Nucleus accumbens (tissue), 56 donors: ENCODE data around the gene RIPPLY3.
"Not testable (repeated sequence)": the region's sequence is repeated elsewhere in the genome, so short reads cannot be mapped to it uniquely, and the experiment has no call there.

ENCODE experiments used
- DNase-seq, 56 donors: peaks; one replicate each; lab custom pipeline; 2025; lab: John Stamatoyannopoulos, UW

Gene RIPPLY3

DNA sequence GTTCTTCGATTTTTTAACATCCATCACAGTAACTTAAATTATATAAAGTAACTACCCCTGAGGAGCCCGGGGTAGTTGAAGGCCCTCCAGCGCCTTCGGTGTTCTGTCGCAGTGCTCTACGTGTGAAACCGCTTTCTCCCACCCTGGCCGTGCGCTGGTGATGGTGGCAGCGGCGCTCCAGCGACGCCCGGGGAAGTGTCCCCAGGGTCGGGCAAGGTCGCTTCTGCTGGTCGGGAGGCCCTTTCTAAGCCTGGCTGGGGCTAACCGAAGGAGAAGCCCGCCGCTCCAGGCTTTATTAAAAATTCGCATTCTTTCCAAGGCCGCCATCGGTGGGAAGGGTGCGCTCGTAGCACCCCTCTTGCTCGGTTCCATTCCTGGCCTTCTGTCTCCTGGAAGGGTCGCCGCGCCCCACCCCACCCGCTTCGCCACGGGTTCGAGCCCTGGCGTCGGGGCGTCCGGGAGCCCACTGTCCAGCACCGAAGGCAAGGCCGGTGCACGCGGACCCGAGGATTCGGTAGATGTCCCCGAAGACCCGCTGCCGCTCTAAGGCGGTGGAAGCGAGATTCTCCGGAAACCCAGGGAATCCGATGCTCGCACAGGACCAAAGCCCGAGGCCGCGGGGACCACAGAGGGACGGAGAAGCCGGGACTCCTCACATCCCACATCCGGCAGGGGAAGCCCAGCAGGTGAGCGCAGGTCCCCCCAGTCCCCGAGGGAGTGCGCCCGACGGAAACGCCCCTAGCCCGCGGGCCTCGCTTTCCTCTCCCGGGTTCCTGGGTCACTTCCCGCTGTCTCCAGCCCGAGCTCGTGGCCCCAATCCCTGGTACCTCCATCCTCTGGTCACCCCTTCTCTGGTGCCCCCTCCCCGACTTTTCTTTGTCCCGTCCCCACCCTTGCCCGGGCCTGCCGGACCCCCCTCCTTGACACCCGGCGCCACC lies 685 bp upstream of the RIPPLY3 start:
- no peak for DNase-seq

DNA sequence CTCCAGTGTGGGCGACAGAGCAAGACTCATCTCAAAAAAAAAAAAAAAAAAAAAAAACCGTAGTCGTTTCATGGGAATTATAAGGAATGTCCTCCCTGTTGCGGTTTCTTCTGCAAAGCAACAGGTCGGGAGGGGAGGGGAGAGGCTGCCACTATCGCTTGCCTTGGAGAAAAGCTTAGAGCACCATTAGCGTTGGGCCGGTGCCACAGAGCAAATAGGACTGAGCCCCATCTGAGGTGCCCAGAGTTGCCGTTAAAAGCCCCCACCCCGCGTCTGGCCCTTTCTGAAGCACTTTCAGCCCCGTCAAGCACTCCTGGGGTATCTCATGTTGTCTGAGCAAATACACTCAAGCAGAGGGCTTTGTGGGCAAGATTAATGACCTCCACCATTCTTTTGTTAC lies 2.2 kb downstream of the RIPPLY3 start:
- DNase-seq, result no peak

DNA sequence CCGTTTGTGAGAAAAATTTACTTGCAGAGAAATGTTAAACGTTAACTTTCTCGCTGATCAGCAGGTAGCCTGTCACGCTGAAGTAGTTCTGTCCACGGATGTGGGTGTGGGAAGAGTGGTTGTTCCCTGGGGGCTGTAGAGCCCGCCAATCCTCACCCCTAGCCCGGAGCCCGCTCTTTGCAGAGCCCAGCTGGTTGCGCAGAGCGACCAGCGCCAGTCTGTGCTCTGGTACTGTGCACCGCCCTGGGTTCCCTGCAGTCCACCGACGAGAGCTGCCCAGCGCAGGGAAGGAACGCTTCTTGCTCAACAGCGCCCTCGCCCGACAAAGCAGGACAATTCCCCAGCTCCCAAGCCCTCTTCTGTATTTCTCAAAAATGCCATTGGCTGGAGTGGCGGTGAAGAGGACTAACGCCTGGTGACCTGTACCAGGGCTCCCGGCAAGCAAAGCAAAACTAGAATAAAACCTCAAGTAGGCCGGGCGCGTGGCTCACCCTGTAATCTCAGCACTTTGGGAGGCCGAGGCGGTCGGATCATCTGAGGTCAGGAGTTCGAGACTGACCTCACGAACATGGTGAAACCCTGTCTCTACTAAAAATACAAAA lies 3.3 kb downstream of the RIPPLY3 start:
- peak in 51 of 56 donors; percentile 7 to 80 (median 51) for DNase-seq

DNA sequence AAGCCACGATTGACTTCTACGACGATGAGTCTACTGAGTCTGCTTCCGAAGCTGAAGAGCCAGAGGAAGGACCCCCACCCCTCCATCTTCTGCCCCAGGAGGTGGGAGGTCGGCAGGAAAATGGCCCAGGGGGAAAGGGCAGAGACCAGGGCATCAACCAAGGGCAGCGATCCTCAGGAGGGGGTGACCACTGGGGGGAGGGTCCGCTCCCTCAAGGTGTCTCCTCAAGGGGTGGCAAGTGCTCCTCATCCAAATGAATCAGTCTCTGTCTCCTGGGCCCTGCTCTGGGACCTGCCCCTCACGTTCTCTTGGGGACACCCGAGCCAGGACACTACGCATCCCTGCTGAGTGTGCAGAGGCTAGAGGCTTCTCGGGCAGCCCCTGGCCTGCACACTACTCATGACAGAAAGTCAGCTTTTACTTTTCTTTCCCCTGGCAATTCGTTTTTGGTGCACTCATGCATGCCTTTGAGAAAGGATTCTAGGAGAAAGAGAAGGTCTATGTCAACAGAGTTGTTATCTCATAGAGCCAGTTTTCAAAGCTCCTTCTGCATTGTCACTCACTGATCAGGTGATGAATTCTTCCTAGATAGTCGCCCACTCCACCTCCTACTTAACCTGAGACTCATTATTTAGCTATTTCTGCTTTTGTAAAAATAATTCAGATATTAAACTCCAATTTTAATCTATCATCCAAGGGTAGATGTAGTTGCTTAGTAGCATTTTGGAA lies 11.6 kb downstream of the RIPPLY3 start:
- peak in 3 of 56 donors; percentile 4 to 40 (median 5) for DNase-seq

DNA sequence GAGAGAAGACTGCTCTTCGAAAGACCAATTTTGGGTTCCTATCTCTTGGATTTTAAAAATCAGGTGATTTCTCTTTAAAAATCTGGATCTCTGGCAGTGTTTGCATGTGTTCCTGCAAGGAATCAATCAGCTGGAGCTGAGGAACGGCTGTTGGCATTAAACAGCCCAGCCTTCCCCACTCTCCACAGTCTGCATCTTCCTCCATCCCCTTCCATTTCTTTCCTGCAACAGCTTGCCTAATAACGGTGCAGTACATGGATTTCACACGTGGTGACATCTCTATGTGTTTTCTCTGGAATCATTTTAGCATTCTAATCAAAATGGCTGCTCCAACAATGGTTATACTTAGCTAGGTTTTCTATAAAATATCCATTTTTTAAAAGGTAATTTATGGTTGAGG lies 20.0 kb downstream of the RIPPLY3 start:
- peak in 3 of 56 donors; percentile 11 to 16 (median 14) for DNase-seq

DNA sequence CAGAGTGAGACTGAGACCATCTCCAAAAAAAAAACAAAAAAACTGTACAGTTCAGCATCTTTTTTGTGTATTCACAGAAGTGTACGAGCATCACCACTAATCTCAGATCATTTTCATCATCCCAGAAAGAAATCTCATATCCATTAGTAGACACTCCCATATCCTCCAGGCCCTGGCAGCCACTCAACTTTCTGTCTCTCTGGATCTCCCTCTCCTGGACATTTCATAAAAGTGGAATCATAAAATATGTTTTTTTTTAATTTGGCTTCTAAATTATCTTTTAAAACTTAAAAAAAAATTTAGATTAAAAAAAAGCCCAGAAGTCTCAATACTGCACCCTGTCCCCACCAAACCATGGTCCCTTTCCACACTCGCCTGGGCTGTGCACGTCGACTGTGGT lies 22.1 kb downstream of the RIPPLY3 start:
- DNase-seq, result no peak

DNA sequence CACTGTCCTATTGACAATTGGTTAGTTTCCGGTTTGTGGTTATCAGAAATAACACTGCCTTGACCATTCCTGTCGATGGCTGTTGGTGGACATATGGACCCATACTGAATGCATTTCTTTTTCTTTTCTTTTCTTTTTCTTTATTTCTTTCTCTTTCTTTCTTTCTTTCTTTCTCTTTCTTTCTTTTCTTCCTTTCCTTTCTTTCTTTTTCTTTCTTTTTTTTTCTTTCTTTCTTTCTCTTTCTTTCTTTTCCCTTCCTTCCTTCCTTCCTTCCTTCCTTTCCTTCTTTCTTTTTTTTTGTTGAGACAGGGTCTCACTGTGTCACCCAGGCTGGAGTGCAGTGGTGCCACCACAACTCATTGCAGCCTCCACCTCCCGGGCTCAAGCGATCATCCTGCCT lies 24.4 kb downstream of the RIPPLY3 start:
- no peak for DNase-seq

DNA sequence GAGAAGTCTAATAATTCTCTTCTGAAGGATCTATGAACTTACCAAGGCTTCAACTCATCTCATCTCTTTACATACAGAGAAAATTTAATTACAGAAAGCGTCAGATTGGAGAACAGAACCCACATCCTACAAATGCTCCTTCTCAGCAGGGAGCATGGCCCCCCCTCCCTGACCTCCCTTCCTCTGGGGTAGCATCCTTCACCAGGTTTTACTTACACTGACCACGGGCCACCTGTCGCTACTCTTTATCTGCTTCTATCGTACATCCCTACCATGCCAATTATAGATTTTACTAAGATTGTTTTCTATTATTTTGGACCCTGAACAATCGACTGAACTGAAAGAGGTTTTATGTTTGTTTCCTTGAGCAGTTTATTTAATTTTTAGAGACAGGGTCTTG lies 25.8 kb downstream of the RIPPLY3 start:
- DNase-seq, result no peak

DNA sequence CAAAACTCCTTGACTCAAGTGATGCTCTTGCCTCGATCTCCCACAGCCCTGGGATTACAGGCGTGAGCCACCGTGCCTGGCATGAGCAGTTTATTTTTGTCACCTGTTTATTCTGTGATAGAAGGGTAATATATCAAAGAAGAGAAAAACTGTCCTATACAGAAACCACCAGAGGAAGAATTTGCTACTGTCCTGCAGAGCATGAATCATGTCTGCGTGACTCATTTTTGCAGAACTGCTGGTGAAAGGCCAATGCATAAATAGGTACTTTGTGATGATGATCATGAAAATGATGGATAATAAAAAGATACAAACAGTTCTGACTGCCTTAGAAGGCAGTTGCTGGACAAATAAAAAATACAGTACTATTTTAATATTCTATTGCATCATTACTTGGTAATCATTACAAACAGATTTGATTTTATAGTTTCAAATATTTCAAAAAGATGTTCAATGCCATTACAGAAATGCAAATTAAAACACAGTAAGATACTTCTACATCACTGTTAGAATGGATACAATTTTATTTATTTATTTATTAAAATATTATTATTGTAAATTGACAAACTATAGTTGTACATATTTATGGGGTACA lies 26.5 kb downstream of the RIPPLY3 start:
- DNase-seq, result peak in 1 of 56 donors; percentile 17

DNA sequence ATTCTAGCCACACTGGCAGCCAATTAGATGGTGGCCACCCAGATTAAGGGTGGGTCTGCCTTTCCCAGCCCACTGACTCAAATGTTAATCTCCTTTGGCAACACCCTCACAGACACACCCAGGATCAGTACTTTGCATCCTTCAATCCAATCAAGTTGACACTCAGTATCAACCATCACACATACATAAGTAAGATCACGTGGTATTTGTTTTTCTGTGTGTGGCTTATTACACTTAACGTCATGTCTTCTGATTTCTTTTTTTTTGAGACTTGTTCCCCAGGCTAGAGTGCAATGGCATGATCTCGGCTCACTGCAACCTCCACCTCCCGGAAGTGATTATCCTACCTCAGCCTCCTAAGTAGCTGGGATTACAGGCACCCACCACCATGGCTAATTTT lies 27.9 kb downstream of the RIPPLY3 start:
- not testable (repeated sequence) for DNase-seq

DNA sequence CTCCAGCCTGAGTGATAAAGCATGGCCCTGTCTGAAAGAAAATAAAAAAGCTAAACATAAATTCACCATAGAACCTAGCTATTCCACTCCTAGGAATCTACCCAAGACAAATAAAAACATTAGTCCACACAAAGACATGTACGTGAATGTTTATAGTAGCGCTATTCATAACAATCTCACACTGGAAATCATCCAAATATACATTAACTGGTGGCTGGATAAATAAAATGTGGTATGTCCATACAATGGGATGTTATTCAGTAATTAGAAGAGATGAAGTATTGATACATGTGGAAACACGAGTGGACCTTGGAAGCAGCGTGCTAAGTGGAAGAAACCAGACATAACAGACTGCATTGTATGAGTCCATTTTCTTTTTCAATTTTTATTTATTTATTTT lies 29.7 kb downstream of the RIPPLY3 start:
- DNase-seq, result no peak

DNA sequence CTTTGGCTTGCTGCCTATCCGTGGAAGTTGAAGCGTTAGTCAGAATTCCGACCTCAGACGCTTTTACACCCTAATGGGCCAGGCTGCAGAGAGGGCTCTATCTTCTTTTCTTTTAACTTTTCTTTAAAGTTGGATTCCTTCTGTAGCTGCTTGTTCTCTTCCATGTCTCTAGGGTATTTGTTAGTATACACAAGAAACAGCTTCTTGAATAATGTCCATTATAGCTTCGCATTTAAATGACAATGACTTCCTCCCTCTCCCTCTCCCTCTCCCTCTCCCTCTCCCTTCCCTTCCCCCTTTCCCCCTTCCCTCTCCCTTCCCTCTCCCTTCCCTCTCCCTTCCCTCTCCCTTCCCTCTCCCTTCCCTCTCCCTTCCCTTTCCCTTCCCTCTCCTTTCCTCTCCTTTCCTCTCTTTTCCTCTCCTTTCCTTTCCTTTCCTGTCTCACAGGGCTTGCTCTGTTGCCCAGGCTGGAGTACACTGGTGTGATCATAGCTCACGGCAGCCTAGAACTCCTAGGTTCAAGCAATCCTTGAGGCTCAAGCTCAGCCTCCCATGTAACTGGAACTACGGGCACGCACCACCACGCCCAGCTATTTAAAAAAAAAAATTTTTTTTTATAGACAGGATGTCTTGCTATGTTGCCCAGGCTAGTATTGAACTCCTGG lies 33.0 kb downstream of the RIPPLY3 start:
- DNase-seq, result no peak

DNA sequence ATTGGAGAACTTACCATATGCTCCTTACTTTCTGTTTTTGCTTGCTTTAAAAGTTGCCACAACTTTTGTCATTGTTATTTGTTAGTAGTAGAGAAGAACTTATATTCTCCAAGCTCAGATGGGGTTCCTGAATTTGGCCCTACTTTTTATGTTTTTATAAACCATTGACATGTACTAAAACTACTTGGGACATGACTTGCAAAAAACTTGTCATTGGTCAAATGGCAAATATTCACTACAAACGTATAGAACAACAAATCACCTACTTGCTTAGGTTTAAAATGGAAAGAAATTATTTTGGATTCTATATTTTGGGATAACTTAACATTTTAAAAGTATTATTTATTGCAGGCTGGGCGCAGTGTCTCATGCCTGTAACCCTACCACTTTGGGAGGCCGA lies 33.7 kb downstream of the RIPPLY3 start:
- DNase-seq, result no peak

DNA sequence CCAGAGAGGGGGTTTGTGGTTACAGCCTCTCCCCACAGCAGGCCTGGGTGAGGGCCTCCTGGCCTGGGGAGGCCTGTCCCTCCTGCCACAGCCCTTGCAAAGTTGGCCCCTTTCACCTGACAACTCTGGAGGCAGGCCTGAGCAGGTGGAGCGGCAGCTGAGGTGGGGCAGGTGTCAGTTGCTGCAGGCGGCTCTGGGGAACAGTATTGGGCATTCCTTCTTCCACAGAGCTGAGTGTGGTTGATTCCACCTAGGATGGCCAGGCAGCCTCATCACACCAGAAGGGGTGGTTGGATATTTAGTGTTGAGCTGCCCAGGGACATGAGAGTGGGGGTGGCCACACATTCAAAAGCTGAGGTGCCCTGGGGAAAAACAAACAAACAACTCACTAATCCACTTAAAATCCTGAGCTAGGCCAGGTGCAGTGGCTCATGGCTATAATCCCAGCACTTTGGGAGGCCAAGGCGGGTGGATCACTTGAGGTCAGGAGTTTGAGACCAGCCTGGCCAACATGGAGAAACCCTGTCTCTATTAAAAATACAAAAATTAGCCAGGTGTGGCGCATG lies 35.3 kb downstream of the RIPPLY3 start:
- DNase-seq, result no peak

DNA sequence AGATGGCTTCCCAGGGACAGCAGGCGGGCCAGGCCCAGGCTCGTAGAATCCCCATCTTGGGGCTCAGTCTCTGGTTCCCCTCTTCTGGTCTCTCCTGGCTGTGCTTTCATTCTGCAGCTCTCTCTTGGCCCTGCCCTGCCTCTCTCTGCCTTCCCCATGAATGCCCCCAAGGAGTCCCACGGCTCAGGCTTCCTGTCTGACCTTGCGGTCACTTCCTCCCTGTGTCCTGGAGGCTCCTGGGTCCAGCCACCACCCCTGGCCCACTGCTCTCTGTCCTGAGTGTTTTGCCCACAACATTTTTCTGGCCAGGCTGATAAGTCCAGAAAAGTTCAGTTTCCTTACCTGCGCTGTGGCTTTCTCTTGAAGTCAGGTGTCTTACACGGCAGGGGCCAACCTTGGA lies 37.3 kb downstream of the RIPPLY3 start:
- no peak for DNase-seq

DNA sequence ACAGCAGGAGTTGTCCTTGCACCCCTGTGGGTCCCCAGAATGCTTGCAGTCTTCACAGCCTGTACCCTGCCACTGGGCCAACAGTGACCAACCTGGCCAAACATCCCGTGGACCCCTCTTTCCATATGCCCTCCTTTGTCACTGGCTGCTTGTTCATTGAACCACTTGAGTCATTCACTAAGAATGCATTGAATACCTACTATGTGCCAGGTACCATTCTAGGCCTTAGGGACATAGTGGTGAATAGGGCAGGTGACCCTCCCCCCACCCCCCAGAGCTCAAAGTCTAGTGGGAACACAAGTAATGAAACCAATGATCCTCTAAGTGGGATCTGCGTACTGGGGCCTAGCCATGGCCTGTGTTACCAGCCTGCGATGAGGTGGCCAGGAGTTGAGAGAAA lies 38.1 kb downstream of the RIPPLY3 start:
- DNase-seq, result no peak

DNA sequence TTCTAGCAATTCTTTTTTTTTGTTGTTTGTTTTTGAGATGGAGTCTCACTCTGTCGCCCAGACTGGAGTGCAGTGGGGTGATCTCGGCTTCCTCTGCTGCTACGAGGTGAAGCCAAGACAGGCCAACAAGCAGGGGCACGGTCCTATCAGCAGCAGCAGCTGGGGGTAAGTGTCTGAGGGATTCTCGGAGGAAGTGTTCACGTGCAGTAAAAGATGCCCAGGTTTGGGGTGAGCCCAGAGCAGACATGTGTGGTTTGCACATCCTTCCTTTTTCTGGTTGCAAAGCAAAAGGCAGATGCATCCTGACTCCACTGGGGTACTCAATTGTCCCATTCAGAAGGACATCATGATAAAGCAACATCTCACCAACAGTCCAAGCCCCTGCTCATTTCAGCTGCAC lies 38.6 kb downstream of the RIPPLY3 start:
- no peak for DNase-seq

DNA sequence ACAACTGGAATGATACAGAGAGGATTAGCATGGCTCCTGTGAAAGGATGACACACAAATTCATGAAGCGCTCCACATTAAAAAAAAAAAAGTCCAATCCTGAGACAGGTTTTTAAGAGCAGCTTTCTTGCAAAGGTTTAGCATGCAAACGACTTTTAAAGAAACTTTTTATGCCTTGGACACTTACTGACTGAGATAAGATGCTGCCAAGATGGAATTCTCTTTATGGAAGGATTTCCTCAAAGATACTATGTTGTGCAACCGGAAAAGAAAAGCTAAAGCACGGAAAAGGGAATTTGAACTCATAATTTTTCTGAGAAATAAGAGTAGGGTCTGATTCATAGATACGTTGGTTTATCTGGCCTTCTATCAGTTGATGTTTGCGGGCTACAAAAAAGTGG lies 39.1 kb downstream of the RIPPLY3 start:
- DNase-seq, result no peak

DNA sequence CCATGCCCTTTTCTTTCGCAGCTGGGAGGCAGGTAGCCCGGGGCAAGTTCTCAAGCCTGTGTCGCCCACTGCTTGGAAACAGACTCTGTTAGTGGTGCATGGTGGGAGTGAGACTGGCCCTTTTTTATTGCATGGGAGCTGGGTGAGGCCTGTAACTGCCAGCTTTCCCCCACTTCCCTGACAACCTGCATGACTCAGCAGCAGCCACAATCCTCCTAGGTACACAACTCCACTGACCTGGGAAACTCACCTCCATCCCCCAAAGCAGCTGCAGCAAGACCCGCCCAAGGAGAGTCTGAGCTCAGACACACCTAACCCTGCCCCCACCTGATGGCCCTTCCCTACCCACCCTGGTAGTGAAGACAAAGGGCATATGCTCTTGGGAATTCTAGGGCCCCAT lies 40.6 kb downstream of the RIPPLY3 start:
- no peak for DNase-seq

DNA sequence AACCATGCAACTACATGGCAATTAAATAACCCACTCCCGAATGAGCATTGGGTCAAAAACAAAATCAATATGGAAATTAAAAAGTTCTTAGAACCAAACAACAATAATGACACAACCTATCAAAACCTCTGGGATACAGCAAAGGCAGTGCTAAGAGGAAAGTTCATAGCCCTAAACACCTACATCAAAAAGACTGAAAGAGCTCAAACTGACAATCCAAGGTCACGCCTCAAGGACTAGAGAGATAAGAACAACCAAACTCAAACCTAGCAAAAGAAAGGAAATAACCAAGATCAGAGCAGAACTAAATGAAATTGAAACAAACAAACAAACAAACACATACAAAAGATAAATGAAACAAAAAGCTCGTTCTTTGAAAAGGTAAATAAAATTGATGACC lies 43.2 kb downstream of the RIPPLY3 start:
- DNase-seq, result not testable (repeated sequence)
